NCI-H2081 (cell line): ENCODE data around the gene TUBB8B.
"Not testable (repeated sequence)": the region's sequence is repeated elsewhere in the genome, so short reads cannot be mapped to it uniquely, and the experiment has no call there.

Experiments
- DNase-seq, 2 experiments: peaks; one replicate each; lab custom pipeline; 2025; lab: John Stamatoyannopoulos, UW

The TUBB8B gene

GRCh38 chr18:49176-49665, at the start of gene TUBB8B:
TUBB8B (minus strand) TSS chr18:49615; CDS start chr18:49557, 58 bp downstream.
- DNase-seq, result not testable (repeated sequence)

- DNase-seq, result not testable (repeated sequence)
Observed at GRCh38 chr18:97252-97914, 48.0 kb upstream of the TUBB8B start.

- not testable (repeated sequence) for DNase-seq
Observed at GRCh38 chr18:96767-97131, 47.3 kb upstream of the TUBB8B start.

GRCh38 chr18:96101-96766, 46.8 kb upstream of the TUBB8B start:
- not testable (repeated sequence) for DNase-seq

- not testable (repeated sequence) for DNase-seq
Observed at GRCh38 chr18:95580-95979, 46.2 kb upstream of the TUBB8B start.

- not testable (repeated sequence) for DNase-seq
Observed at GRCh38 chr18:93897-94408, 44.5 kb upstream of the TUBB8B start.

- DNase-seq, result not testable (repeated sequence)
Observed at GRCh38 chr18:91561-91960, 42.1 kb upstream of the TUBB8B start.

GRCh38 chr18:90396-91193, 41.2 kb upstream of the TUBB8B start:
- not testable (repeated sequence) for DNase-seq

GRCh38 chr18:89124-89523, 39.7 kb upstream of the TUBB8B start:
- not testable (repeated sequence) for DNase-seq

- DNase-seq, result not testable (repeated sequence)
Observed at GRCh38 chr18:84801-85200, 35.4 kb upstream of the TUBB8B start.

- not testable (repeated sequence) for DNase-seq
Observed at GRCh38 chr18:82626-83209, 33.3 kb upstream of the TUBB8B start.

GRCh38 chr18:80881-81280, 31.5 kb upstream of the TUBB8B start:
- DNase-seq, result not testable (repeated sequence)

- DNase-seq, result not testable (repeated sequence)
Observed at GRCh38 chr18:80202-80601, 30.8 kb upstream of the TUBB8B start.

- not testable (repeated sequence) for DNase-seq
Observed at GRCh38 chr18:75525-76160, 26.2 kb upstream of the TUBB8B start.

- not testable (repeated sequence) for DNase-seq
Observed at GRCh38 chr18:73181-73777, 23.9 kb upstream of the TUBB8B start.

- DNase-seq, result not testable (repeated sequence)
Observed at GRCh38 chr18:67701-68100, 18.3 kb upstream of the TUBB8B start.

- DNase-seq, result not testable (repeated sequence)
Observed at GRCh38 chr18:64279-64678, 14.9 kb upstream of the TUBB8B start.

GRCh38 chr18:63656-64055, 14.2 kb upstream of the TUBB8B start:
- DNase-seq, result not testable (repeated sequence)

- not testable (repeated sequence) for DNase-seq
Observed at GRCh38 chr18:54388-54787, 5.0 kb upstream of the TUBB8B start.

GRCh38 chr18:48696-49095, 719 bp downstream of the TUBB8B start:
- not testable (repeated sequence) for DNase-seq

- not testable (repeated sequence) for DNase-seq
Observed at GRCh38 chr18:13177-13576, 36.2 kb downstream of the TUBB8B start.
